Tibial artery (tissue), 4 donors: ENCODE data around the gene FOXA1.

Source experiments
- DNase-seq, 2 donors: peaks; one replicate each; pipeline ENCODE4 v3.0.0-alpha.2; 2019
- H3K27ac ChIP-seq, 2 donors: fragments of 200-600 bp; sonication (generic) in 1 of 2; 1 replicate in 1 of 2; 2 replicates in 1 of 2; pipeline ENCODE4 v1.5.1; 2018 to 2019; ENCODE audit warnings: mild to moderate bottlenecking in 1 of 2
- H3K27me3 ChIP-seq, 2 donors: fragments of 200-600 bp; sonication (generic) in 1 of 2; one replicate each; pipeline versions ENCODE4 v1.5.1 to v1.6.0; 2016 to 2019
- H3K36me3 ChIP-seq, 3 donors: fragments of 200-600 bp; sonication (generic) in 2 of 3; one replicate each; pipeline ENCODE4 v1.5.1; 2016 to 2019; ENCODE audit warnings: mild to moderate bottlenecking in 2 of 3
- H3K4me1 ChIP-seq, 4 donors: fragments of 200-600 bp; sonication (generic) in 2 of 4; 1 replicate in 3 of 4; 2 replicates in 1 of 4; pipeline ENCODE4 v1.5.1; 2016 to 2019
- H3K4me3 ChIP-seq, 2 donors: fragments of 200-600 bp; sonication (generic) in 1 of 2; 1 replicate in 1 of 2; 2 replicates in 1 of 2; pipeline ENCODE4 v1.5.1; 2018 to 2019; ENCODE audit warnings: mild to moderate bottlenecking in 2 of 2
- H3K9me3 ChIP-seq, 3 donors: fragments of 200-600 bp; sonication (generic) in 1 of 3; one replicate each; pipeline ENCODE4 v1.5.1; 2016 to 2019
- intact Hi-C: fragments of 100-400 bp; cut with DNase I; formaldehyde crosslinking; loops from one replicate; pipeline ENCODE4 v1.15.0; 2023; ENCODE audit warnings: low total_unique reads
- TF ChIP-seq, protein P1 (sequence below), 2 experiments: fragments of 200-600 bp in 1 of 2; fragments of 450-650 bp in 1 of 2; IDR thresholded peaks; one replicate each; pipeline ENCODE4 v1.5.1; 2017 to 2019; ENCODE audit warnings: antibody characterized with exemption in 2 of 2, mild to moderate bottlenecking in 1 of 2, moderate library complexity in 1 of 2

The FOXA1 gene

DNA sequence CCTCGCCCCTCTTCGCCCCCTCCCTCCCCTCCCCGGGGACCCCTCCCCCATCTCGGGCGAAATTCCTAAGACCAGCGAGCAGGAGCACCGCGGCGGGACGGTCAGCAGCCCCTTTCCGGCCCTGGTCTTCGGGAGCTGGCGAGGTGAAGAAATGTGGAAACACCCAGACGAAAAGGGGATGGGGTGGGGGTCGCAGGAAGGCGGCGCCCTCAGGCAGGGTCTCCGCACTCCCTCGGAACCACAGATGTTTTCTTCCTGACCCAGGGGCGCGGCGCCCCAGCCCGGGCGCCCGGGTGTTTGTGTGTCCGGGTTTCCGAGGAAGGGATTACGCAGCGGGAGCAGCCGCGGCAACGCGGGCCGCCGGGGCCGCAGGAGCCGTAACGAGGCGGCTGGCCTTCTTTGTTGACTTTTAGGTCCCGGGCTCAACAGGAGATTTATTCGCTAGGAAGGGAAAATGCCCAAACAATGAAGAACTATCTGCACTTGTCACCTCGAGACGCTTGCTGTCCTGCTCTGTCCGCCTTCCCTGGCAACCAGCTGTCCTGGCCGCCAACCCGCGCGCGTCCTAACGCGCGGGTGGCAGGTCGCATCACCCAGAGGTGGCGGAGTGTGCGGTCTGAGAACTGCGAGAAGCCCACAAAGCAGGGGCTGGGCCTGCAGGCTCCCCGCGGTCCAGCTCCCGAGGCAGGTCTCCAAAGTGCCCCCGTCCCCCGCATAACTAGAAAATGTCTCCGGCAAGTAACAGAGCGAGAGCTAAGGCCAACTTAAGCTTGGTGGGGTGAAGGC lies 7.0 kb downstream of the FOXA1 start:
- peaks cover 0 to 38% (median 27%) of the 10 kb centered on the region in 4 donors for H3K4me1 ChIP-seq
- TF ChIP-seq, protein P1, sequence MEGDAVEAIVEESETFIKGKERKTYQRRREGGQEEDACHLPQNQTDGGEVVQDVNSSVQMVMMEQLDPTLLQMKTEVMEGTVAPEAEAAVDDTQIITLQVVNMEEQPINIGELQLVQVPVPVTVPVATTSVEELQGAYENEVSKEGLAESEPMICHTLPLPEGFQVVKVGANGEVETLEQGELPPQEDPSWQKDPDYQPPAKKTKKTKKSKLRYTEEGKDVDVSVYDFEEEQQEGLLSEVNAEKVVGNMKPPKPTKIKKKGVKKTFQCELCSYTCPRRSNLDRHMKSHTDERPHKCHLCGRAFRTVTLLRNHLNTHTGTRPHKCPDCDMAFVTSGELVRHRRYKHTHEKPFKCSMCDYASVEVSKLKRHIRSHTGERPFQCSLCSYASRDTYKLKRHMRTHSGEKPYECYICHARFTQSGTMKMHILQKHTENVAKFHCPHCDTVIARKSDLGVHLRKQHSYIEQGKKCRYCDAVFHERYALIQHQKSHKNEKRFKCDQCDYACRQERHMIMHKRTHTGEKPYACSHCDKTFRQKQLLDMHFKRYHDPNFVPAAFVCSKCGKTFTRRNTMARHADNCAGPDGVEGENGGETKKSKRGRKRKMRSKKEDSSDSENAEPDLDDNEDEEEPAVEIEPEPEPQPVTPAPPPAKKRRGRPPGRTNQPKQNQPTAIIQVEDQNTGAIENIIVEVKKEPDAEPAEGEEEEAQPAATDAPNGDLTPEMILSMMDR (IDR thresholded peaks at IDR 0.05), result no peak
- H3K36me3 ChIP-seq, result no peaks in the 10 kb centered on the region
- H3K4me3 ChIP-seq, result no peak overlapping the region
- intact Hi-C loops, result no loop called here
- no peak overlapping the region for H3K27ac ChIP-seq
- peaks cover 22 to 99% of the 10 kb centered on the region in 2 donors for H3K27me3 ChIP-seq
- H3K9me3 ChIP-seq, result no peaks in the 10 kb centered on the region
- DNase-seq, result no peak

DNA sequence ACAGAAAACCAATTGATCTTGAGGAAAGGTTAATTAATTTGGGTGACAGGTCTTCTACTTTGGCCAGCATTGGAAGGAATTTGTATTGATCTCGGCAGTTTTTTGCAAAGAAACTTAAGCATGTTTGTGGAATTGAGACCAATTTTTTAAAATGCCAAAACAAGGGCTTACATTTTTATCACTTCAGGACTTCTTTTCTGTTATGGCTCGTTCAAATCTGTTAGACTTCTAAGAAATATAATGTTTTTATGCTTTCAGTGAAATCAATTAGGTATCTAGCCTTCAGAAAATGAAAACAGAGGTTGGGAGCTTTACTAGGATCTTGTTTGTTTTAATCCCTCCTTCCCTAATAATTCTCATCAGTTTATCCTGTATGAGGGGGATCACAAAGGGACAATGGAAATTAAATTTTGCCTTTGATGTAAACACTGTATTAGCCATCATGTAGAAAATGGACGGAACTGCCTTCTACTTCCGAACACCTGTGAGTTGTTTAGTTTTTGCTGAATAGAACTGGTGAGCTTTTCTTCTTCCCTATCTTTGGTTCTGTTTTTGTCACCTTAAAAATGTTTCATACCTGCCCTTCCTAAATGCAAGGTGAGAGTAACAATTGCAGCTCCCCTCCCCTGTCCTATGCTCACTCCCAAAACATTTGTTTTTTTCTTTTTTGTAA lies 7.8 kb downstream of the FOXA1 start:
- TF ChIP-seq, protein P1 (IDR thresholded peaks at IDR 0.05), result no peak
- H3K9me3 ChIP-seq, result no peaks in the 10 kb centered on the region
- no peak overlapping the region for H3K4me3 ChIP-seq
- no peak overlapping the region for H3K27ac ChIP-seq
- peaks cover 0 to 37% (median 27%) of the 10 kb centered on the region in 4 donors for H3K4me1 ChIP-seq
- intact Hi-C loops, result no loop called here
- no peak for DNase-seq
- no peaks in the 10 kb centered on the region for H3K36me3 ChIP-seq
- H3K27me3 ChIP-seq, result peaks cover 15 to 99% of the 10 kb centered on the region in 2 donors

GRCh38 chr14:37586797-37587130 lies 8.3 kb downstream of the FOXA1 start:
- no peak for DNase-seq
- H3K4me1 ChIP-seq, result peaks cover 0 to 32% (median 26%) of the 10 kb centered on the region in 4 donors
- H3K36me3 ChIP-seq, result no peaks in the 10 kb centered on the region
- peaks cover 13 to 94% of the 10 kb centered on the region in 2 donors for H3K27me3 ChIP-seq
- intact Hi-C loops, result no loop called here
- no peak overlapping the region for H3K4me3 ChIP-seq
- H3K27ac ChIP-seq, result no peak overlapping the region
- TF ChIP-seq, protein P1 (IDR thresholded peaks at IDR 0.05), result no peak
- H3K9me3 ChIP-seq, result no peaks in the 10 kb centered on the region

- intact Hi-C loops, result no loop called here
- H3K4me1 ChIP-seq, result peaks cover 0 to 29% (median 22%) of the 10 kb centered on the region in 4 donors
- no peaks in the 10 kb centered on the region for H3K9me3 ChIP-seq
- TF ChIP-seq, protein P1 (IDR thresholded peaks at IDR 0.05), result no peak
- H3K4me3 ChIP-seq, result no peak overlapping the region
- H3K27me3 ChIP-seq, result peaks cover 13 to 88% of the 10 kb centered on the region in 2 donors
- no peaks in the 10 kb centered on the region for H3K36me3 ChIP-seq
- no peak for DNase-seq
- no peak overlapping the region for H3K27ac ChIP-seq
These were observed 8.9 kb downstream of the FOXA1 start for GRCh38 chr14:37585971-37586796.

DNA sequence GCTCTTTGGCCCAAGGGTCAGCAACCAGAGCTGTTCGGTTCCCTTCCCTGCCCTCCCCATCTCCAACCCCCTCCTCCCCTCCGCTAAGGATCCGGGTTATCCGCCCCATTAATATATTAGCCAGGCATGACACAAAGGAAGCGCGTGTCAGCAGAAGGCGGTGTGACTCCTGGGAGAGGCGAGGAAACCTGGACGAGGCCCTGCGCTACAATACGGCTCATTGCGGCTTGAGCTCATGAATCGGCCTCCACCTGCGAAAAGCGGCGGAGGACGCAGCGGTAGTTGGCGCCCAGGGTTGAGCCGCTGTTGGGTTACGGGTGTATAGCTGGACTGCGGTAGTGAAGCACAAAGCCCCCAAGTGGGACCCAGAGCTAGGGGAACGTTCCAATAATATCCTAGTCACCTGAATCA lies 9.9 kb downstream of the FOXA1 start:
- no peak for DNase-seq
- H3K27me3 ChIP-seq, result peaks cover 13 to 78% of the 10 kb centered on the region in 2 donors
- intact Hi-C loops, result no loop called here
- H3K4me1 ChIP-seq, result peaks cover 0 to 29% (median 22%) of the 10 kb centered on the region in 4 donors
- no peak overlapping the region for H3K4me3 ChIP-seq
- TF ChIP-seq, protein P1 (IDR thresholded peaks at IDR 0.05), result no peak
- no peak overlapping the region for H3K27ac ChIP-seq
- no peaks in the 10 kb centered on the region for H3K9me3 ChIP-seq
- H3K36me3 ChIP-seq, result no peaks in the 10 kb centered on the region
